SK-N-SH treated with all-trans-retinoic acid at 6 μM for 48 hours (cell line): ENCODE data around the gene RAET1L.

Experiments used
- ATAC-seq: fragments of 200-7000 bp; cut with Tn5 transposase; 3 replicates; pipeline ENCODE4 v1.9.1; 2020; ENCODE audit warnings: mild to moderate bottlenecking, moderate library complexity
- ARNTL ChIP-seq: fragments of 450-650 bp; formaldehyde crosslinking; IDR thresholded peaks from 2 replicates; pipeline ENCODE4 v1.5.0; 2020; ENCODE audit warnings: low read depth, mild to moderate bottlenecking, moderate library complexity, borderline replicate concordance
- CSDC2 ChIP-seq: fragments of 250-450 bp; sonication (Bioruptor Pico); IDR thresholded peaks from 2 replicates; pipeline ENCODE4 v1.5.0; 2020; ENCODE audit warnings: mild to moderate bottlenecking, moderate library complexity
- CSRNP3 ChIP-seq: fragments of 250-450 bp; sonication (Bioruptor Pico); IDR thresholded peaks from 2 replicates; pipeline ENCODE4 v1.5.1; 2021; ENCODE audit warnings: mild to moderate bottlenecking, moderate library complexity
- ESRRG ChIP-seq: fragments of 250-450 bp; sonication (Bioruptor Pico); IDR thresholded peaks from 2 replicates; pipeline ENCODE4 v1.6.1; 2021; ENCODE audit warnings: mild to moderate bottlenecking
- GLIS3 ChIP-seq: fragments of 250-450 bp; sonication (Bioruptor Pico); IDR thresholded peaks from 2 replicates; pipeline ENCODE4 v1.5.0; 2020; ENCODE audit warnings: mild to moderate bottlenecking, moderate library complexity
- ISL1 ChIP-seq: fragments of 250-450 bp; sonication (Bioruptor Pico); IDR thresholded peaks from 2 replicates; pipeline ENCODE4 v2.1.2; 2022; ENCODE audit warnings: mild to moderate bottlenecking, moderate library complexity
- OSR1 ChIP-seq: fragments of 250-450 bp; sonication (Bioruptor Pico); IDR thresholded peaks from 2 replicates; pipeline ENCODE4 v1.8.0; 2022; ENCODE audit warnings: moderate library complexity, mild to moderate bottlenecking, inconsistent platforms
- PATZ1 ChIP-seq: fragments of 250-450 bp; sonication (Bioruptor Pico); IDR thresholded peaks from 2 replicates; pipeline ENCODE4 v1.8.0; 2020; ENCODE audit warnings: mild to moderate bottlenecking, moderate library complexity, borderline replicate concordance
- POU6F1 ChIP-seq: fragments of 250-450 bp; sonication (Bioruptor Pico); IDR thresholded peaks from 2 replicates; pipeline ENCODE4 v1.8.0; 2021; ENCODE audit warnings: low read depth, mild to moderate bottlenecking, moderate library complexity, borderline replicate concordance
- PPARA ChIP-seq: fragments of 250-450 bp; sonication (Bioruptor Pico); IDR thresholded peaks from 2 replicates; pipeline ENCODE4 v1.5.0; 2020; ENCODE audit warnings: mild to moderate bottlenecking, borderline replicate concordance
- RARB ChIP-seq: fragments of 250-450 bp; sonication (Bioruptor Pico); IDR thresholded peaks from 2 replicates; pipeline ENCODE4 v1.8.0; 2021; ENCODE audit warnings: mild to moderate bottlenecking, moderate library complexity
- SNAI2 ChIP-seq: fragments of 250-450 bp; sonication (Bioruptor Pico); IDR thresholded peaks from 2 replicates; pipeline ENCODE4 v1.5.0; 2020; ENCODE audit warnings: mild to moderate bottlenecking, moderate library complexity
- TCF4 ChIP-seq: fragments of 250-450 bp; sonication (Bioruptor Pico); IDR thresholded peaks from 2 replicates; pipeline ENCODE4 v1.8.0; 2021; ENCODE audit warnings: mild to moderate bottlenecking, moderate library complexity, borderline replicate concordance
- TOX ChIP-seq: fragments of 250-450 bp; sonication (Bioruptor Pico); IDR thresholded peaks from 2 replicates; pipeline ENCODE4 v1.8.0; 2021; ENCODE audit warnings: mild to moderate bottlenecking, moderate library complexity, borderline replicate concordance
- TSHZ2 ChIP-seq: fragments of 250-450 bp; sonication (Bioruptor Pico); IDR thresholded peaks from 2 replicates; pipeline ENCODE4 v1.5.0; 2020; ENCODE audit warnings: mild to moderate bottlenecking, moderate library complexity
- ZC3H10 ChIP-seq: fragments of 250-450 bp; sonication (Bioruptor Pico); IDR thresholded peaks from 2 replicates; pipeline ENCODE4 v1.5.1; 2021; ENCODE audit warnings: mild to moderate bottlenecking, moderate library complexity
- ZFP3 ChIP-seq: fragments of 250-450 bp; sonication (Bioruptor Pico); IDR thresholded peaks from 2 replicates; pipeline ENCODE4 v1.5.0; 2020; ENCODE audit warnings: mild to moderate bottlenecking, moderate library complexity
- ZFP30 ChIP-seq: fragments of 450-650 bp; formaldehyde crosslinking; IDR thresholded peaks from 2 replicates; pipeline ENCODE4 v1.5.0; 2022; ENCODE audit warnings: mild to moderate bottlenecking, moderate library complexity
- ZNF565 ChIP-seq: fragments of 450-650 bp; formaldehyde crosslinking; conservative IDR thresholded peaks from 2 replicates; pipeline ENCODE4 v1.5.0; 2020; ENCODE audit warnings: low read depth, mild to moderate bottlenecking, moderate library complexity
- ZNF70 ChIP-seq: fragments of 450-650 bp; formaldehyde crosslinking; IDR thresholded peaks from 2 replicates; pipeline ENCODE4 v1.5.0; 2020; ENCODE audit warnings: mild to moderate bottlenecking, moderate library complexity
- ZNF8 ChIP-seq: fragments of 450-650 bp; formaldehyde crosslinking; IDR thresholded peaks from 2 replicates; pipeline ENCODE4 v1.5.0; 2020; ENCODE audit warnings: mild to moderate bottlenecking, moderate library complexity

Gene RAET1L

GRCh38 chr6:150053450-150053849, 28.1 kb upstream of the RAET1L start:
- ATAC-seq, result no peak
- TF ChIP-seq POU6F1 (no peak), CSDC2 (no peak), TOX (CRISPR knock-in tag) (no peak), RARB (CRISPR knock-in tag) (no peak), ZC3H10 (no peak), OSR1 (CRISPR knock-in tag) (no peak), TCF4 (CRISPR knock-in tag) (no peak), ZNF8 (no peak), ZNF565 (CRISPR knock-in tag) (no peak), GLIS3 (CRISPR knock-in tag) (no peak), ZNF70 (CRISPR knock-in tag) (no peak), ZFP30 (no peak), CSRNP3 (CRISPR knock-in tag) (no peak), TSHZ2 (no peak)
- TF ChIP-seq, all 23 proteins: peak for 0

- no peak for TF ChIP-seq CSRNP3 (CRISPR knock-in tag)
- no peak for TF ChIP-seq ISL1 (CRISPR knock-in tag)
- no peak for TF ChIP-seq TCF4 (CRISPR knock-in tag)
- TF ChIP-seq CSDC2, result no peak
- no peak for TF ChIP-seq TOX (CRISPR knock-in tag)
- no peak for TF ChIP-seq PPARA (CRISPR knock-in tag)
- no peak for TF ChIP-seq ZNF70 (CRISPR knock-in tag)
- TF ChIP-seq GLIS3 (CRISPR knock-in tag), result no peak
- TF ChIP-seq ESRRG, result no peak
- no peak for TF ChIP-seq ZFP3 (CRISPR knock-in tag)
- TF ChIP-seq SNAI2 (CRISPR knock-in tag), result no peak
- TF ChIP-seq ZC3H10, result no peak
- TF ChIP-seq ARNTL (CRISPR knock-in tag), result no peak
- no peak for TF ChIP-seq PATZ1 (CRISPR knock-in tag)
- TF ChIP-seq TSHZ2, result no peak
- no peak for TF ChIP-seq ZFP30
- no peak for TF ChIP-seq ZNF565 (CRISPR knock-in tag)
- TF ChIP-seq ZNF8, result no peak
- TF ChIP-seq RARB (CRISPR knock-in tag), result no peak
- TF ChIP-seq, all 23 proteins: peak for 0
- no peak for ATAC-seq
These were observed 25.5 kb upstream of the RAET1L start for GRCh38 chr6:150050846-150051245.
